HepG2 (cell line): ENCODE results near the gene LHX5. TPM values are rescaled to one million over a fixed set of nuclear protein-coding genes. Genes with fewer than 3 reads are reported as not detected.

Source experiments
- ASH2L ChIP-seq: fragments of 300-600, 200-600 bp; sonication (generic); IDR thresholded peaks from 2 replicates; pipeline ENCODE4 v1.7.0; 2017; ENCODE audit warnings: low read depth, mild to moderate bottlenecking, moderate library complexity, mixed read lengths, low read length; ENCODE audit not compliant: insufficient read length
- RFXANK ChIP-seq: IDR thresholded peaks from 2 replicates; pipeline ENCODE4 v1.6.1; 2016
- SNAPC5 ChIP-seq: sonication (generic); formaldehyde crosslinking; IDR thresholded peaks from 2 replicates; pipeline ENCODE4 v1.8.1; 2023; ENCODE audit warnings: mild to moderate bottlenecking, missing genetic modification reagents, borderline replicate concordance
- ZNF205 ChIP-seq: IDR thresholded peaks from 2 replicates; pipeline ENCODE4 v1.6.1; 2018; ENCODE audit warnings: missing biosample characterization, missing genetic modification reagents
- ZNF430 ChIP-seq: sonication (generic); formaldehyde crosslinking; IDR thresholded peaks from 2 replicates; pipeline ENCODE4 v1.9.0; 2021; ENCODE audit warnings: mild to moderate bottlenecking, missing genetic modification reagents
- ZNF607 ChIP-seq: sonication (generic); formaldehyde crosslinking; IDR thresholded peaks from 2 replicates; pipeline ENCODE4 v1.5.1; 2020; ENCODE audit warnings: missing genetic modification reagents, mild to moderate bottlenecking, borderline replicate concordance
- ZNF766 ChIP-seq: sonication (generic); formaldehyde crosslinking; IDR thresholded peaks from 2 replicates; pipeline ENCODE4 v1.5.0; 2020; ENCODE audit warnings: missing genetic modification reagents, borderline replicate concordance
- polyA plus RNA-seq, 8 experiments: library from polyadenylated mRNA; depleted of rRNA in 3 of 8; stranded (reverse) in 7 of 8; unstranded in 1 of 8; fragments of >200 nt; fragmentation: Illumina TruSeq in 4 of 8; extraction: Trizol in 4 of 8; gene quantifications; 2 replicates each; pipeline versions ENCODE4 v1.2.1 to v1.2.3, GENCODE V29; 2011 to 2016; ENCODE audit warnings: low read depth in 4 of 8, missing spikeins in 1 of 8, mixed read lengths in 1 of 8; ENCODE audit not compliant: insufficient read depth in 1 of 8
- total RNA-seq, 5 experiments: library from RNA; depleted of rRNA; stranded (reverse); fragments of >200 nt; fragmentation: Illumina TruSeq; extraction: Trizol; gene quantifications; 2 replicates each; pipeline ENCODE4 v1.2.3, GENCODE V29; 2016; ENCODE audit warnings: low read depth in 1 of 5
- TF ChIP-seq, protein P1 (sequence below): sonication (generic); formaldehyde crosslinking; IDR thresholded peaks from 2 replicates; pipeline ENCODE4 v1.4.0; 2020; ENCODE audit warnings: mild to moderate bottlenecking, missing genetic modification reagents
- TF ChIP-seq, protein P2 (sequence below), 2 experiments: sonication (generic) in 1 of 2; formaldehyde crosslinking in 1 of 2; IDR thresholded peaks; 2 replicates each; pipeline versions ENCODE4 v1.4.0 to v1.6.1; 2018 to 2020; ENCODE audit warnings: missing genetic modification reagents in 2 of 2, borderline replicate concordance in 1 of 2, low read depth in 1 of 2, mild to moderate bottlenecking in 1 of 2, missing biosample characterization in 1 of 2
- TF ChIP-seq, protein P3 (sequence below): sonication (generic); formaldehyde crosslinking; IDR thresholded peaks from 2 replicates; pipeline ENCODE4 v1.4.0; 2020; ENCODE audit warnings: missing genetic modification reagents

LHX5 gene
- total and polyA plus RNA-seq, 2 of the 13 experiments (the other 11 are each of a cell fraction or from before 2014, with no cell fraction given), result not detected

GRCh38 chr12:113448873-113449272, 22.8 kb downstream of the LHX5 start (continued):
- TF ChIP-seq, protein P1, sequence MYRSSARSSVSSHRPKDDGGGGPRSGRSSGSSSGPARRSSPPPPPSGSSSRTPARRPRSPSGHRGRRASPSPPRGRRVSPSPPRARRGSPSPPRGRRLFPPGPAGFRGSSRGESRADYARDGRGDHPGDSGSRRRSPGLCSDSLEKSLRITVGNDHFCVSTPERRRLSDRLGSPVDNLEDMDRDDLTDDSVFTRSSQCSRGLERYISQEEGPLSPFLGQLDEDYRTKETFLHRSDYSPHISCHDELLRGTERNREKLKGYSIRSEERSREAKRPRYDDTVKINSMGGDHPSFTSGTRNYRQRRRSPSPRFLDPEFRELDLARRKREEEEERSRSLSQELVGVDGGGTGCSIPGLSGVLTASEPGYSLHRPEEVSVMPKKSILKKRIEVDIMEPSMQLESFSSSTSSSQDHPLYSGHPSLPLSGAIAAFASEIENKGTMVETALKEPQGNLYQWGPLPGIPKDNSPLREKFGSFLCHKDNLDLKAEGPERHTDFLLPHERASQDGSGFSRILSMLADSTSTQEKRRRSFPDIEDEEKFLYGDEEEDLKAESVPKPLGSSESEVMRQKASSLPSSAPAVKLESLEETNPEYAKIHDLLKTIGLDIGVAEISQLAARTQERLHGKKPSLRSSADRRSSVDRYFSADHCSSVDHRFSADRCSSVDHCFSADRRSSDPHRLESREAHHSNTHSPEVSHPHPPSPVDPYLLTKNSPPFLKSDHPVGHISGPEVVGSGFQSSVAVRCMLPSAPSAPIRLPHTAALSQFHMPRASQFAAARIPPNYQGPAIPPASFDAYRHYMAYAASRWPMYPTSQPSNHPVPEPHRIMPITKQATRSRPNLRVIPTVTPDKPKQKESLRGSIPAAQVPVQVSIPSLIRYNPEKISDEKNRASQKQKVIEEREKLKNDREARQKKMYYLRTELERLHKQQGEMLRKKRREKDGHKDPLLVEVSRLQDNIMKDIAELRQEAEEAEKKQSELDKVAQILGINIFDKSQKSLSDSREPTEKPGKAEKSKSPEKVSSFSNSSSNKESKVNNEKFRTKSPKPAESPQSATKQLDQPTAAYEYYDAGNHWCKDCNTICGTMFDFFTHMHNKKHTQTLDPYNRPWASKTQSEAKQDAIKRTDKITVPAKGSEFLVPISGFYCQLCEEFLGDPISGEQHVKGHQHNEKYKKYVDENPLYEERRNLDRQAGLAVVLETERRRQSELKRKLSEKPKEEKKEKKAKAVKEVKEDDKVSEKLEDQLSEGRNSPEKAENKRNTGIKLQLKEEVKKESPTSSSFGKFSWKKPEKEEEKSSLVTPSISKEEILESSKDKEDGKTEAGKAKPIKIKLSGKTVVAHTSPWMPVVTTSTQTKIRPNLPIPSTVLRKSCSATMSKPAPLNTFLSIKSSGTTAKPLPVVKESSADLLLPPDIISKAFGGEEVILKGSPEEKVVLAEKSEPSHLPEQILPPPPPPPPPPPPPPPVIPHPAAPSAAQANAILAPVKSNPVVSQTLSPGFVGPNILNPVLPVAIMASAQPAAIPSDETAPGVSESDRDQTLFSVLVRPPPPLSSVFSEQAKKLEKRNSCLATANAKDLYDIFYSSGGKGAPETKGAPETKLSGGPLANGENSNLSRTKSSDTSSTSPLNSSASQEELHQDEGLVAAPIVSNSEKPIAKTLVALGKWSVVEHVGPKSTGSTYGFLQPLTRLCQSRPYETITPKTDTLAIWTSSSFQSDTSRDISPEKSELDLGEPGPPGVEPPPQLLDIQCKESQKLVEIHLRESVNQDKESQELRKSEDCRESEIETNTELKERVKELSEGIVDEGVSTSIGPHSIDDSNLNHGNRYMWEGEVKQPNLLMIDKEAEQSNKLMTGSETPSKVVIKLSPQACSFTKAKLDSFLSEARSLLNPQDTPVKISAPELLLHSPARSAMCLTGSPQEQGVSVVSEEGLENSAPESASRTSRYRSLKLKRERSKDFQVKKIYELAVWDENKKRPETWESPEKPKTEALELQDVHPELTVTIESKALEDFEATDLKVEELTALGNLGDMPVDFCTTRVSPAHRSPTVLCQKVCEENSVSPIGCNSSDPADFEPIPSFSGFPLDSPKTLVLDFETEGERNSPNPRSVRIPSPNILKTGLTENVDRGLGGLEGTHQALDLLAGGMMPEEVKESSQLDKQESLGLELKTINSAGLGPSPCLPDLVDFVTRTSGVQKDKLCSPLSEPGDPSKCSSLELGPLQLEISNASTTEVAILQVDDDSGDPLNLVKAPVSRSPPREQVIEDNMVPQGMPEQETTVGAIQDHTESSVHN (CRISPR knock-in tag), result no peak
- TF ChIP-seq ZNF205 (no peak), ZNF766 (CRISPR knock-in tag) (no peak), SNAPC5 (no peak), ZNF430 (CRISPR knock-in tag) (no peak), ASH2L (no peak), RFXANK (CRISPR knock-in tag) (no peak), ZNF607 (CRISPR knock-in tag) (no peak)
- TF ChIP-seq, protein P2, sequence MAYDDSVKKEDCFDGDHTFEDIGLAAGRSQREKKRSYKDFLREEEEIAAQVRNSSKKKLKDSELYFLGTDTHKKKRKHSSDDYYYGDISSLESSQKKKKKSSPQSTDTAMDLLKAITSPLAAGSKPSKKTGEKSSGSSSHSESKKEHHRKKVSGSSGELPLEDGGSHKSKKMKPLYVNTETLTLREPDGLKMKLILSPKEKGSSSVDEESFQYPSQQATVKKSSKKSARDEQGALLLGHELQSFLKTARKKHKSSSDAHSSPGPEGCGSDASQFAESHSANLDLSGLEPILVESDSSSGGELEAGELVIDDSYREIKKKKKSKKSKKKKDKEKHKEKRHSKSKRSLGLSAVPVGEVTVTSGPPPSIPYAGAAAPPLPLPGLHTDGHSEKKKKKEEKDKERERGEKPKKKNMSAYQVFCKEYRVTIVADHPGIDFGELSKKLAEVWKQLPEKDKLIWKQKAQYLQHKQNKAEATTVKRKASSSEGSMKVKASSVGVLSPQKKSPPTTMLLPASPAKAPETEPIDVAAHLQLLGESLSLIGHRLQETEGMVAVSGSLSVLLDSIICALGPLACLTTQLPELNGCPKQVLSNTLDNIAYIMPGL (CRISPR knock-in tag; IDR thresholded peaks at IDR 0.05; ENCODE audit: borderline replicate concordance in 1 of 2, low read depth in 1 of 2), result no peak
- TF ChIP-seq, protein P3, sequence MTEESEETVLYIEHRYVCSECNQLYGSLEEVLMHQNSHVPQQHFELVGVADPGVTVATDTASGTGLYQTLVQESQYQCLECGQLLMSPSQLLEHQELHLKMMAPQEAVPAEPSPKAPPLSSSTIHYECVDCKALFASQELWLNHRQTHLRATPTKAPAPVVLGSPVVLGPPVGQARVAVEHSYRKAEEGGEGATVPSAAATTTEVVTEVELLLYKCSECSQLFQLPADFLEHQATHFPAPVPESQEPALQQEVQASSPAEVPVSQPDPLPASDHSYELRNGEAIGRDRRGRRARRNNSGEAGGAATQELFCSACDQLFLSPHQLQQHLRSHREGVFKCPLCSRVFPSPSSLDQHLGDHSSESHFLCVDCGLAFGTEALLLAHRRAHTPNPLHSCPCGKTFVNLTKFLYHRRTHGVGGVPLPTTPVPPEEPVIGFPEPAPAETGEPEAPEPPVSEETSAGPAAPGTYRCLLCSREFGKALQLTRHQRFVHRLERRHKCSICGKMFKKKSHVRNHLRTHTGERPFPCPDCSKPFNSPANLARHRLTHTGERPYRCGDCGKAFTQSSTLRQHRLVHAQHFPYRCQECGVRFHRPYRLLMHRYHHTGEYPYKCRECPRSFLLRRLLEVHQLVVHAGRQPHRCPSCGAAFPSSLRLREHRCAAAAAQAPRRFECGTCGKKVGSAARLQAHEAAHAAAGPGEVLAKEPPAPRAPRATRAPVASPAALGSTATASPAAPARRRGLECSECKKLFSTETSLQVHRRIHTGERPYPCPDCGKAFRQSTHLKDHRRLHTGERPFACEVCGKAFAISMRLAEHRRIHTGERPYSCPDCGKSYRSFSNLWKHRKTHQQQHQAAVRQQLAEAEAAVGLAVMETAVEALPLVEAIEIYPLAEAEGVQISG (CRISPR knock-in tag), result no peak
